Stimulated activated CD4-positive, alpha-beta T cell treated with anti-CD3 and anti-CD28 coated beads, Interleukin-4, amount 100 ng/mL, for 1 hour (primary cell): ENCODE measurements around the gene FCHO1.

ENCODE experiments used
- DNase-seq: peaks from one replicate; pipeline ENCODE4 v3.0.0-alpha.2; 2020

FCHO1 gene

DNA sequence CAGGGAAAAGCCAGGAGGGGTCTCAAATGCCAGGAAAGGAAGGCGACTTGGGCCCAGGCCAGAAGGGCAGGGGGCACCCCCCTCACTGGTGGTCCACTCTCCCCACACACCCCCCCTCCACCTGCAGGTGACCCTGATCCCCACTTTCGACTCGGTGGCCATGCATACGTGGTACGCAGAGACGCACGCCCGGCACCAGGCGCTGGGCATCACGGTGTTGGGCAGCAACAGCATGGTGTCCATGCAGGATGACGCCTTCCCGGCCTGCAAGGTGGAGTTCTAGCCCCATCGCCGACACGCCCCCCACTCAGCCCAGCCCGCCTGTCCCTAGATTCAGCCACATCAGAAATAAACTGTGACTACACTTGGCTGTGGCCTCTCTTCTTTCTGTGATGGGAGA lies 17.1 kb upstream of the FCHO1 start:
- no peak for DNase-seq

DNA sequence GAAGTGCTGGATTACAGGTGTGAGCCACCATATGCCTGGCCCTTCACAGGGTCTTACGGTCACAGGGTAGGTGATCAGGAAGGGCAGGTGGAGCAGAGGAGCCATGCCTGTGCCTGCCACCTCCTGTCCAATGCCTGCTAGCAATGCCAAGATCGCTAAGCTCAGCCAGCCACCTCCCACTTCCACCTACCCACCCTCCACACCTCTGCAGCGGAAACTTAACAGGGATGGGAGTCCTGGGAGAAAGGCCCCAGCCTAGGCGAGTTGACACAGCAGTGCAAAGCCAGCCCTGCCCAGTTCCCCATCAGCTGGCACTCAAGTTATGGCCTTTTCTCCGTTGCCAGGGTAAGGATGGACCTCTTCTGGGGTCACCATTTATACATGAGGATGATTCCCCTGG lies 15.9 kb upstream of the FCHO1 start:
- no peak for DNase-seq

DNA sequence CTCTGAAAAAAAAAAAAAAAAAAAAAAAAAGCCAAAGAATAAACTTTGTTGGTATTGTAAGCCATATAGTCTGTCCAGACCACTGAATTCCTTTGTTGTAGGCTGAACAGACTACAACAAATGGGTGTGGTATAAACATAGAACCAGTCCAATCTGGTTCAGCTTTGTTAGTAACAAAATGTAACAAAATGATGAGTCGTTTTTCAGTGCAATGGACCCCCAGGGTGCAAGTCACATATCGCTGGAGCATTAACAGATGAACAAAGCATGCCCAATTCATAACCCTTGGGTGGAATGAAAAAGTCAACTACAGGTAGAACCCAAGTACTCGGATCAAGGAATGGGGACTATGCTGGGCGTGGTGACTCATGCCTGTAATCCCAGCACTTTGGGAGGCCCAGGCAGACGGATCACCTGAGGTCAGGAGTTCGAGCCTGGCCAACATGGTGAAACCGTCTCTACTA lies 13.6 kb upstream of the FCHO1 start:
- DNase-seq = no peak

DNA sequence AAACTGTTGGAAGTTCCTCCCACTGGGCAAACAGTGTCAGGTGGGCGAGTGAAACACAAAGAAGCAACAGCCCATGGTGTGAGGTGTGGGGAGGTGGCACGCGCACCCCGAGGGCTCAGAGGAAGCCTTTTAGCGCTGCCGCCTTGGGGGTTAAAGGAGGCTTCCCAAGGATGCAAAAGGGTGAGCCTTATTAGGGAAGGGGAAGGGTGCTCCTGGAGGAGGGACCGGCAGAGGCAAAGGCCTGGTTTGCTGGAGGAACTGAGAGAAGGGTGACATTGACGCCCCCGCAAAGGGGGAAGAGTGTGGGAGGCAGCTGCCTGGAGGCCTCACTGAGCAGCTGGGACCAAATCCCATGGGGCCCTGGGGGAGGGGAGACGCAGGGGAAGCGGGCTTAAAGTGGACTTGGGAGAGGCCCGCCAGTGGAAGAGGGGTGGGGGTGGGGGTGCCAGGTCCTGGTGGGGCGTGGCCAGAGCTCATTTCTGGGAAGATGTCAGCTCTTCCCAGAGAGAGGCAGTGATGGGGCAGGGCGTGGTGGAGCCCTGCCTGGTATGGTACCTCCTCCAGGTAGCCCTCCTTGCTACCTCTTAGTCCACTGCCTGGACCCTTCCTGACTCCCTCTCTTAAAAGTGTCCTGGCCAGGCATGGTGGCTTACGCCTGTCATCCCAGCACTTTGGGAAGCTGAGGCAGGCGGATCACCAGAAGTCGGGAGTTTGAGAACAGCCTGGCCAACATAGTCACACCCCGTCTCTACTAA lies 12.0 kb upstream of the FCHO1 start:
- DNase-seq = no peak

DNA sequence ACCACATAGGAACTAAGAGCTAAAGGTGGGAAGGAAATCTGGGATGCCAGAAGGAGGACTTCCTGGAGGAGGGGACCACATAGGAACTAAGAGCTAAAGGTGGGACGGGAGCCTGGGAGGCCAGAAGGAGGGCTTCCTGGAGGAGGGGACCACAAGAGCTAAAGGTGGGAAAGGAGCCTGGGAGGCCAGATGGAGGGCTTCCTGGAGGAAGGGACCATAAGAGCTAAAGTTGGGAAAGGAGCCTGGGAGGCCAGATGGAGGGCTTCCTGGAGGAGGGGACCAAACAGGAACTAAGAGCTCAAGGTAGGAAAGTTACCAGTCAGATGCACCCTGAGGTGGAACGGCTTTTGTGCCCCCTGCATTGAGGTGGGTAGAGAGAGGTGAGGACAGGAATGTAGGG lies 9.8 kb upstream of the FCHO1 start:
- DNase-seq = no peak

DNA sequence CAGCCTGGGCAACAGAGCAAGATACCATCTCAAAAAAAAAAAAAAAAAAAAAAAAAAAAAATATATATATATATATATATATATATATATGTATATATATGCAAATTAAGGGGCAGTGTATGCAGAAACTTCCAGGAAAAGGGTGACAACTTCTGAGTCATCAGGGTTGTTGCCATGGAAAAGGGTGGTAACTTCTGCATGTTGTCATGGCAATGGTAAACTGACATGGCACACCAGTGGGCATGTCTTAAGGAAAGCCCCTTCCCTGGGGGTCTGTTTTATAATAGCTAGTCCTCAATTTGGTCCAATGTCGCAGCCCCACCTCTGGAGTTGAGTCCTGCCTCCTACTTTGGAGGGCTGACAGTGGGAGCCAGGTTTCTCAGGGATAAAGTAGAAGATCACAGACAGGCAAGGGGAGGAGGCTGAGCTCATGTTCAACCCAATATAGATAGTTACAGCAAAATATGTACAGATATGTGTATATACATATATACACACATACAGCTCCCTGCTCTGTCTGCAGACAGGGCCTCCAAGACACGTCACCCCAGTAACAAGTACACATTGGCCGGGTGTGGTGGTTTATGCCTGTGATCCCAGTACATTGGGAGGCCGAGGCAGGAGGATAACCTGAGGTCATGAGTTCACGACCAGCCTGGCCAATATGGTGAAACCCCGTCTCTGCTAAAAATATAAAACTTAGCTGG lies 7.2 kb upstream of the FCHO1 start:
- DNase-seq = no peak

DNA sequence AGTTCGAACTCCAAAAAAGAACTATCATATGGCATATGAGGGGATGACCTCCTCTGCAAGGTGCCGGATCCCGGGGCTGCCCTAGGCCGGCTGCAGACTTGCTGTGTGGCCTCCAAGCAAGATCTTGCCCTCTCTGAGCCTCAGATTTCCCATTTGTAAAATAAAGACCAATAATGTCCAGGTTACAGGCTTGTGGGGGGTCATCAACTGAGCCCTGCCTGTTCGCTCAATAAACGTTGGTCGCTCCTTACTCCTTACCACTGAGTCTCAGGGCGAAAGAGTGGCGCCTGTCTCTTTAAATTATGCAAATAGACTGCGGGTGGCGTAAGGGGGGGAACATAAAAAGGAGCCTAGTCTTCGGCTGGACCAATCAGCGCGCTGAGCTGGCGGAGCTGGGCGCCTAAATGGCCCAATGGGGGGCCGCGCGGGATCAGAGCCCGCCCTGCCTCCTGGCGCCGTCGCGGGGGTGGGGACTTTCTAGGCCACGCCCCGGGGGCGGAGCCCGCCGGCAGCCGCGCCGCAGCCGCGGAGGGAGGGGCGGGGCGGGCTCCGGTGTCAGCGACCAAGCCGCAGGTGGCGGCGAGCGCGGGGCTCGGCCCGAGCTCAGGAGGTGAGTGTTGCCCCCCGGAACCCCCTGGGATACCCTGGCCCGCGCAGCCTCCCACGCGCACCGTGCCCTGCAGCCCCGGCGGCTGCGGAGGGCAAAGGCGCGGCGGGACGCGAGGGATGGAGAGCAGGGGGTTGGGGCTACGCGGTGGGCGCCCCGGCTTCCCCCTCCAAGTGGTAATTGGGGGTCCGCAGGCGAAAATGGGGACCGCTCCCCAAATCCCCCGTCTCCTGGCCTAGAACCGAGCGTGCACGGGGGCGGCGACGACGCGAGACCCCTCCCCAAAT lies 3.8 kb upstream of the FCHO1 start:
- DNase-seq = peak; percentile 94

DNA sequence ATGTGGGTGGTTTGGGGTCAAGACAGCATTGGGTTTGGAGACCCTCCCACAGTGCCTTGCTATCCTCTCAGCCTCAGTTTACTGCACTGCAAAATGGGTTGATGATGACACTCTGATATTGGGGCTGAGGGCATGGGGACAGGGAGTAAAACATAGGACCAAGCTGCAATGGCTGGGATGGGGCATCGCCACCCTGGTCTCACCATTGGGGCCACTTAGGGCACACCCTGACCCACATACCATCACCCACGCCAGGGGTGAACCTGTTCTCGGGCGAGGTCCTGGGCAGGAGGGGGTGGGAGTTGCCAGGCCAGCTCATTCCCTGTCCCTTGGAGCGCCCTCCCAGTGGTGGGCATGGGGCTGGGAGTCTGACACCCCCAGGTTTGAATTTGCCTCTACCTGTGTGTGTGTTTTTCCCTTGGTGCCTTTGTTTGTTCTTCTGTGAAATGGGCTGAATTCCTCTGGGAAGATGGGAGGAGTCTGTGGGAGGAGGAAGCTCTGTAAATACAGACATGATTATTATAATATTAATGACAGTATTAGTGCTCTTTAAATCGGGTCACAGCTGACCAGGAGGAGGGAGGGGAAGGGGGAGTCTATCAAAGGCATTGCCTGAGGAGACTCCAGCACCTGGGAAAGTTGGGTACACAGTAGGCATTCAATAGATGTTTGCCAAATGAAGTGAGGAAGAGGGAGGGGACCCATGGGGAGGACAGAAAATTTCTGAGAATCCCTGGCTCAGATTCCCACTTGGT lies 2.2 kb upstream of the FCHO1 start:
- DNase-seq = no peak

DNA sequence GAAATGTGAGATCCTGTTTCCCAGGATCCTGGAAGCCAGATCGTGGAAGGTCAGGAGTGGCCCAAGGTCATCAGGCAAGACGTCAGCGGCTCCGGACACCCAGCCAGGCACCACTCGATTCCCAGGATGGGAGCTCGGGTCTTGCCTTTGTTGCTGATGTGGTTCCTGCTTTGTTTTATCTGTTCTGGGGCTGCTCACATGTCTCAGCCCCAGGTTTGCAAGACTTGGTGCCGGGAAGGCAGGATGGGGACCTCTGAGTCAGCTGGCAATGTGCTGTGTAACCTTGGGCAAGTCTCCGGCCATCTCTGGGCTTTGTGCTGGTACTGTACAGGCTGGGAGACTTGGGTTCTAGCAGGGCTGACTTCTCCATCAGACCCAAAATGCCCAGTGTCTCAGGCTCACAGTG lies 1.4 kb upstream of the FCHO1 start:
- DNase-seq = peak; percentile 25

DNA sequence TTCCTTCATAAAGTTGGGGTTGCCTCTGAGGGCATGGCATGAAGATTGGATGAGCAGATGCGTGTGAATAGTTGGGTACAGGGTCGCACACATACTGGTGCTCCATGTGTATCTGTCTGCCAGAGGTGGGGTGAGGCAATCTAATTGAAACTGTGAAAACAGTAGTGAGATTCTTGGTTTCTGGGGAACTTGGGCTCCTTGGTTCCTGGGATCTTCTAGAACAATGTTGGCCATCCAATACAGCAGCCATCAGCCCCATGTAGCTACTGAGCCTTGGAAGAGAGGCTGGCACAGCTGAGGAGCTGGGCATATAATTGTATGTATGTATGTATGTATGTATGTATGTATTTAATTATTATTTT lies 616 bp downstream of the FCHO1 start:
- DNase-seq = no peak

DNA sequence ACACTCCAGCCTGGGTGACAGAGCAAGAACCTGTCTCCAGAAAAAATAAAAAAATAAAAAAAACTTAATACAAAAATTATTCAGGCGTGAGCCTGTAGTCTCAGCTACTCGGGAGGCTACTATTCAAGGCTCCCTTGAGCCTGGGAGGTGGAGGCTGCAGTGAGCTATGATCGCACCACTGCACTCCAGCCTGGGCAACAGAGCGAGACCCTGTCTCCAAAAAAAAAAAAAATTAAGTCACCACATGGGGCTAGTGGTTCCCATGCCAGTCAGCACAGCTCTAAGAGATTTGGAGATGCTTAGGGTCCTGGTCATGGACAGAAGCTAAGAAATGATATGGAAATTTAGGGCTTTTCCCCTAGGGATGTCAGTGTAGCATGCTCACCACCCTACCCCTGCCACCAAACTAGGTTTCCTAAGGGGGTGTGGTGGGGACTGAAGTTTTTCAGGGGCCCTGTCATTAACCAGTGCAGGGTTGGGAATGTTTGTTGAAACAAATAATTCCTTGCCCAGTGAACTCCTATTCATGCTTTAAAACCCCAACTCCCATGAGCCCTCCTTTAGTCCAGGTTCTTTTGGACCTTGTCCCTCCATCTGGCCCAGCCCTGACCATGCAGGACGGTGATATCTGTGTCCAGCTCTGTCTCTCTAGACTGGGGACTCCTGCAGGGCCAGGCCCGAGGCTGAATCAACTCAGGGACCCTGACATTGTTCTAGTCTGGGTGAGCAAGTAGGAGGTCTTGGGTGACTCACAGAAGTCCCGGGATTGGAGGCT lies 1.8 kb downstream of the FCHO1 start:
- no peak for DNase-seq

DNA sequence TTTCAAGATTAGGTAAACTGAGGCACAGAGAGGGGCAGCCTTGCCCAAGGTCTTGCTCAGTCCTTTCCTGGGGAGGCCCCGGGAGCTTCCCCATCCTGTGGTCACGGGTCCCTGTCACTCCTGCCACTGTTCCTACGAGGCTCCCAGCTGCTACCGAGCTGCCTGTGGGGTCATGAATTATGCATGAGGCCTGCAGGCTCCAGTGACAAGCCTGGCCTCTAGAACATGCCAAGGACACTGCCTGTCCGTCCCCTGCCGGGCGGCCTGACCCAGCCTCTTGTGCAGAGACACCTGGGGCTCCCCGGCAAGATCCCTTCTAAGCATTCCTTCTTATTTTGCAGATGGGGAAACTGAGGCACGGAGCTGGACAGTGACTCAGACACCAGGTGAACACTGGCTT lies 2.7 kb downstream of the FCHO1 start:
- no peak for DNase-seq

DNA sequence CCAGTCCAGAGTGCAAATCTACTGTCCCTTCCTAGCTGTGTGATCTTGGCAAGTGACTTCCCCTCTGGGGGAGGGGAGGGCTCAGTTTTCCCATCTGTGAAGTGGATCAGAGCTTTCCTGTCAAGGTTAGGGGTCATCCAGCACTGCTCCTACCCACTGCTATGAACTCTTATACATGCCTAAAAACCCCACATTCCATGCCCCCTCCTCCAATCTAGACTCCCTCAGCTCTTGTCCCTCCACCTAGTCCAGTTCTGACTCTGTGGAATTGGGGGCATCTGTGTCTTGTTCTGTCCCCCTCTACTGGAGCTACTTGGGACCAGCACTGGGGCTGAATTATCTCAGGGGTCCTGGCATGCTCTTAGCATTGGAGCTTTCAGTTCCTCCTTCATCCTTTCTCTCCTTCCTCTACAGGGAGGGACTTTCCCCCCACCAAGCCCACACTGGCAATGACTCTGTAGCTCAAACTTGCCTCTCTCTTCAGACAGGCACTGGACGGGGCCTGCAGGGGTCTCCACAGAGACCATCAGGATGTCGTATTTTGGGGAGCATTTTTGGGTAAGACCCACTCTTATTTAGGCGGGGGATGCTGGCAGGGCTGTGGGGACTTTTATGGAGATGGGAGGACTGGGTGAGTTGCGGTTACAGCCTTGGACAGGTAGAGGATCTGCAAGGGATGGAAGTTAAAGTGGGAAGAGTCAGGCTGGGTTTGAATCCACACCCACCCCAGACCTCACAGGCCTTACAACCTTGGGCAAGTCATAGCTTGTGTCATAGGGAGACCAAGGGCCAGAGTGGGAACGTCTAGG lies 3.6 kb downstream of the FCHO1 start:
- no peak for DNase-seq

DNA sequence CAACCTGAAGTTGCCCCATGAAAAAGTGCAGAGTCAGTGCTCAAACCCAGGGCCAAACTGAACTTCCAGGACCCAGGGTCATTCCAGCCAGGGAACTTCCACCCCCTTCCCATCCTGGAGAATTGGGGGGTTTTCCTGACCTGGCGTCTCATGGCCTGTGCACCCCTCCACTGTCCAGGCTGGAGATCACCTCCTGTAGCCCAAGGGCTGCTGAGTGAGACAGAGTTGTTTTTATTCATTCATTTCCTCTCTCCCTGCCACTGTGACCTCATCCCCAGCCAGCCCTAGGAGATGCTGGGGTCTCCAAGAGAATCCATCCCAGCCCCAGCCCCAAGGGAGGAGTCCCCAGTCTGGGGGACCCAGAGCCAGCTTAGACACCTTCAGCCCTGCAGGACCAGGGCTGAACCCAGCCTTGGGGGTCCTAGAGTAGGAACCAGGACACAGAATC lies 4.2 kb downstream of the FCHO1 start:
- DNase-seq = no peak

DNA sequence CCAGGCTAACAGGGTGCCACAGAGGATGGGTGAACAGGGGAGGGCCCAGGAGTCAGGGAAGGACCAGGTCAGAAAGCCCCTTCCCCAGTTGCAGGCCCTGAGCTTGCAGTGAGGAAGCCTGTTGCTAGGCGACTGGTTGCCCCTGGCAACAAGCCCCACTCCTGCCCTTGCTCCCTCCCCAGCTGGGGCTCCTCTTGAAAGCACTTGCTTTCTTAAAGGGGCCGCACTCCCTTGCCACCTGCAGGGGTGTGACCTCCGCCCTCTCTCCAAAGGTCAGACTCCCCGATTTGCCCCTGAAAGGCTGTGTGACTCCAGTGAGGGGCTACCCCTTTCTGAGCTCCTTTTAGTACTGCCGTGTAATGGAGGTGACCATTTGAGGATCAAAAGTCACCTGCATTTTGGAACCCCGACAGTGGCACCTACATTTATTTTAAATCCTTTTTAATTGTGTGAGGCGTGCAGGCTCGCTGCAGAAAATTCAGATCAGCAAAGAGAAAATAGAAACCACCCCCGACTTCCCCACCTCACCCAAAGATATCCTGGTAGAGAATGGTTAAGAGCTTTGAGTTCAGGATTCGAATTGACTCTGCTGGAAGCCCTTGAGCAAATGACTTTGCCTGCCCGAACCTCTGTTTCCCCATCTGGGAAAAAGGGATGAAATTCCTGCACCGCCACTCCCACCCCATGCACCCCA lies 4.8 kb downstream of the FCHO1 start:
- peak; percentile 28 for DNase-seq

DNA sequence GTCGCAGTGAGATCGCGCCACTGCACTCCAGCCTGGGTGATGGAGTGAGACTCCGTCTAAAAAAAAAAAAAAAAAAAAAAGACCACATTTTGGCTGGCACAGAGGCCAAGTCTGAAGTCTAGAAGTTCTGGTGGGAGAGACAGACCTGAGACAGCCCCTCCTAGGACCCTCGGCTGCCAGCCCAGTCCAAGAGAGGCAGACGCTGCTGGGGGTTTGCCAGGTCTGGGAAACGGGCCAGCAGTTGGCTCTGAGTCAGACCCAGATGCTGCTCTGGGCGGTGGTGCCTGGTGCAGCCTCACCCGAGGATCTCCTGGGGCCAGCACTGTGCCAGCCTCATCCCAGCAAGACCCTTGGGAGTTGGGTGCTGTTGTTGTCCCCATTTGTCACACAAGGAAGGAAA lies 5.8 kb downstream of the FCHO1 start:
- DNase-seq = no peak

DNA sequence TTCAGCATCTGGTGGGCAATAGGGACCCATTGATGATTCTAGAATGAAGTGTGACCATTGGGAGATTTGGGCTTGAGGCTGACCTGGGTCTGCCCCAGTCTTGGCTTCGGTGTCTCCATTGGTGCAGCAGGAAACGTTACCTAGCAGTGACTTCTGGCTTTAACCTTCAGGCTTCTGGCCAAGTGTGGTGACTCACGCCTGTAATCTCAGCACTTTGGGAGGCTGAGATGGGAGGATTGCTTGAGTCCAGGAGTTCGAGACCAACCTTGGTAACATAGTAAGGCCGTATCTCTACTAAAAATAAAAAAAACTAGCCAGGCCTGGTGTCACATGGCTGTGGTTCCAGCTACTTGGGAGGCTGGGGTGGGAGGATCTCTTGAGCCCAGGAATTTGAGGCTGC lies 7.2 kb downstream of the FCHO1 start:
- DNase-seq = no peak

DNA sequence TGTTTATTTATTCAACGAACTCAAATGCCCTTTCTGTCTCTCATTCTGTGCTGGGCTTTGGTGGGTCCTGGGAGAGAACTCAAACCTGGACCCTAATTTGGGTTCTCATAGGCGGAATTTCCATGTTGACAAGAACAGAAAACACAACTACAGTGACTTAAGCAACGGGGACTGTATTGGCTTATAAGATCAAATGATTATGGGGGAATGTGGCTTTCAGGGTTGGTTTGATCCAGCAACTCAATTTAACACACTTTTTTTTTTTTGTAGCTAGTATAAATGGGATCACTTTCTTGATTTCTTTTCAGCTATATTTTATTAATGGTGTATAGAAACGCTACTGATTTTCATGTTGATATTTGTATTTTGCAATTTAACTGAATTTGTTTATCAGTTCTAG lies 9.9 kb downstream of the FCHO1 start:
- no peak for DNase-seq

DNA sequence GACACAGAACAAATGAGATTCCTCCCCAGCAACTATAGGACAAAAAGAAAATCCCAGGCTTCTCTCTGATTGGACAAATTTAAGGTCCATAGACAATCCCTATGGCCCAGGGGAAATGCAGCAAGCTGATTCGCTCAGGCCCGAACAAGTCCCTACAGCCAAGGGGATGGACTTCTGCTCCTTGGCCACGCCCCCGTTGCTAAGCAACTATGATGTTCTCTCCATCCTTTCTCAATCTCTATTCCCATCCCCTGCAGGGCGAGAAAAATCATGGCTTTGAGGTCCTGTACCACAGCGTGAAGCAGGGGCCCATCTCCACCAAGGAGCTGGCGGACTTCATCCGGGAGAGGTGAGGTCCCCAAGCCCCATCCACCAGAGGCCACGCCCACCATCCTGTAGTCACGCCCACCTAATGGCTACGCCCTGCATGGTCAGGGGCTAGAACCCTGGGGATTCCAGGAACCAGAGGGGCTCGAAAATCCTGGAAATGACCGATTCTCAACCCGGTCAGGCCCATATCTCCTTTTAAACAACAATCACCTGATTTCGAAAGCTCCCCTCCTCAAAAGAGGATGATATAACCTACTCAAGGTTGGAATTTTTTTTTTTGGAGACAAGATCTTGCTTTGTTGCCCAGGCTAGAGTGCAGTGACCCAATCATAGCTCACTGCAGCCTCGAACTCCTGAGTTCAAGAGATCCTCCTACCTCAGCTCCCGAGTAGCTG lies 11.4 kb downstream of the FCHO1 start:
- no peak for DNase-seq

DNA sequence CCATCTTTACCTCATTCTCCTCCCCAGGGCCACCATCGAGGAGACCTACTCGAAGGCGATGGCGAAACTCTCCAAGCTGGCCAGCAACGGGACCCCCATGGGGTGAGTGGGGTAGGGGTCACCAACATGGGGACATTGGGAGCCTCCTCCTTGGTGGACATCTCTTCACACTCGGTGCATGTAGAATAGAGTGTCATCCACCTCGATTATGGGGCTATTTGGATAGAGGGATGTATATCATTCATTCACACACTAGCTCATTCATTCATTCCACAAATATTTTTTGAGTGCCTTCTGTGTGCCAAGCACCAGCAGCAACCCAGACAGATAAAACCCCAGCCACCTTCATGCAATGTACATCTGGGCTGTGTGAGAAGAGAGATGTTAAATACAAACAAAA lies 13.1 kb downstream of the FCHO1 start:
- no peak for DNase-seq
